GM12878 (cell line): ENCODE data around the gene NEURL4. TPM values are rescaled to one million over a fixed set of nuclear protein-coding genes. Genes with fewer than 3 reads are reported as not detected.

Experiments used
- ATAC-seq: fragments of 200-7000 bp; cut with Tn5 transposase; 3 replicates; pipeline ENCODE4 v1.9.1; 2020; ENCODE audit warnings: mild to moderate bottlenecking, moderate library complexity
- BruUV-seq: library from RNA; stranded (reverse); fragments of 400-500 nt; replicated peaks from 2 replicates; lab custom pipeline; 2021; lab: Mats Ljungman, UMichigan
- CTCF ChIA-PET: fragments of 300-600 bp; sonication (Branson Sonifier 250); formaldehyde crosslinking; extraction: SDS; loops from one replicate; lab custom pipeline; 2021; ENCODE audit warnings: inconsistent platforms; lab: Yijun Ruan, JAX
- POLR2A ChIA-PET: fragments of 350-600 bp; formaldehyde crosslinking; extraction: SDS; loops from one replicate; lab custom pipeline; 2021; ENCODE audit warnings: inconsistent platforms; lab: Charles Lee
- RAD21 ChIA-PET: fragments of 300-600 bp; sonication (Branson Sonifier 250); formaldehyde crosslinking; loops from one replicate; lab custom pipeline; 2023; ENCODE audit warnings: antibody characterized with exemption; ENCODE audit not compliant: unreplicated experiment; lab: Charles Lee
- SMC1A ChIA-PET: fragments of 300-600 bp; sonication (Branson Sonifier 250); formaldehyde crosslinking; loops from one replicate; lab custom pipeline; 2023; ENCODE audit not compliant: unreplicated experiment, uncharacterized antibody; lab: Charles Lee
- DNase-seq: peaks from one replicate; pipeline ENCODE4 v3.0.0-alpha.2; 2011; ENCODE audit warnings: low read depth, low spot score
- FAIRE-seq: peaks from 3 replicates; lab custom pipeline; 2011; peaks lifted over from hg19 to GRCh38; lab: Jason Lieb, UNC
- H2AFZ ChIP-seq: 2 replicates; pipeline ENCODE4 v1.6.0; 2011; ENCODE audit warnings: low read depth, low read length, control low read depth; ENCODE audit not compliant: control insufficient read depth
- H3K27ac ChIP-seq: 2 replicates; pipeline ENCODE4 v1.5.1; 2011; ENCODE audit warnings: control low read depth; ENCODE audit not compliant: control insufficient read depth, insufficient read depth
- H3K27me3 ChIP-seq, 2 experiments: replicated peaks in 1 of 2; 2 replicates each; pipeline versions ENCODE4 v1.6.0 to v1.6.1; 2011; ENCODE audit warnings: low read length in 1 of 2; ENCODE audit not compliant: control insufficient read depth in 2 of 2, insufficient read depth in 2 of 2
- H3K36me3 ChIP-seq, 2 experiments: 2 replicates each; pipeline ENCODE4 v1.5.1; 2011; ENCODE audit warnings: low read length in 1 of 2; ENCODE audit not compliant: control insufficient read depth in 2 of 2, insufficient read depth in 2 of 2
- H3K4me1 ChIP-seq: 2 replicates; pipeline ENCODE4 v1.6.1; 2011; ENCODE audit warnings: mild to moderate bottlenecking, low read length, moderate library complexity, mixed read lengths; ENCODE audit not compliant: control insufficient read depth, insufficient read depth
- H3K4me2 ChIP-seq: 2 replicates; pipeline ENCODE4 v1.6.0; 2011; ENCODE audit warnings: control low read depth; ENCODE audit not compliant: control insufficient read depth, insufficient read depth
- H3K4me3 ChIP-seq: fragments of 200-600 bp; sonication (generic); 2 replicates; pipeline ENCODE4 v1.5.1; 2016
- H3K79me2 ChIP-seq: 2 replicates; pipeline ENCODE4 v1.6.0; 2011; ENCODE audit warnings: low read length; ENCODE audit not compliant: control insufficient read depth, insufficient read depth
- H3K9ac ChIP-seq: 2 replicates; pipeline ENCODE4 v1.8.0; 2011; ENCODE audit warnings: low read length, control low read depth, mixed read lengths; ENCODE audit not compliant: control insufficient read depth, insufficient read depth
- H3K9me3 ChIP-seq: replicated peaks from 3 replicates; pipeline ENCODE4 v1.5.1; 2011; ENCODE audit warnings: mild to moderate bottlenecking, low read length; ENCODE audit not compliant: control insufficient read depth, insufficient read depth
- H4K20me1 ChIP-seq: 2 replicates; pipeline ENCODE4 v1.6.0; 2011; ENCODE audit not compliant: control insufficient read depth, insufficient read depth
- BHLHE40 ChIP-seq, 2 experiments: fragments of 450-650 bp in 1 of 2; IDR thresholded peaks; 2 replicates each; pipeline ENCODE4 v1.6.1; 2011 to 2017; ENCODE audit warnings: low read depth in 2 of 2, borderline replicate concordance in 1 of 2, improper control_type of control experiment in 1 of 2, low read length in 1 of 2, mild to moderate bottlenecking in 1 of 2
- CHD1 ChIP-seq: IDR thresholded peaks from 2 replicates; pipeline ENCODE4 v1.6.1; 2012; ENCODE audit warnings: low read depth, low read length, improper control_type of control experiment
- CUX1 ChIP-seq: IDR thresholded peaks from 2 replicates; pipeline ENCODE4 v1.6.1; 2012; ENCODE audit warnings: improper control_type of control experiment, low read depth, low read length; ENCODE audit not compliant: insufficient replicate concordance
- E2F4 ChIP-seq: IDR thresholded peaks from 2 replicates; pipeline ENCODE4 v1.6.1; 2012; ENCODE audit warnings: low read depth, low read length, improper control_type of control experiment
- E4F1 ChIP-seq: fragments of 450-650 bp; IDR thresholded peaks from 2 replicates; pipeline ENCODE4 v1.6.1; 2018; ENCODE audit warnings: borderline replicate concordance, mild to moderate bottlenecking; ENCODE audit not compliant: partially characterized antibody
- EP300 ChIP-seq, 2 experiments: fragments of 150-350 bp in 1 of 2; IDR thresholded peaks; 2 replicates each; pipeline ENCODE4 v1.6.1; 2011 to 2012; ENCODE audit warnings: low read depth in 2 of 2, low read length in 2 of 2, borderline replicate concordance in 1 of 2, improper control_type of control experiment in 1 of 2, inconsistent platforms in 1 of 2; ENCODE audit not compliant: control insufficient read depth in 1 of 2
- EZH2 ChIP-seq: IDR thresholded peaks from 2 replicates; pipeline ENCODE4 v1.6.1; 2012; ENCODE audit warnings: low read depth, mild to moderate bottlenecking, control low read depth, inconsistent platforms, low read length, borderline replicate concordance; ENCODE audit not compliant: control insufficient read depth
- FOS ChIP-seq: IDR thresholded peaks from 3 replicates; pipeline ENCODE4 v1.6.1; 2011; ENCODE audit warnings: borderline replicate concordance; ENCODE audit not compliant: insufficient read length; ENCODE audit errors: extremely low read depth
- HDAC2 ChIP-seq: fragments of 200-600 bp; sonication (generic); IDR thresholded peaks from 2 replicates; pipeline ENCODE4 v1.6.1; 2017
- MAX ChIP-seq: IDR thresholded peaks from 2 replicates; pipeline ENCODE4 v1.6.1; 2012; ENCODE audit warnings: low read depth, low read length, improper control_type of control experiment
- STAT1 ChIP-seq: fragments of 450-650 bp; conservative IDR thresholded peaks from 2 replicates; pipeline ENCODE4 v1.6.1; 2014; ENCODE audit warnings: antibody characterized with exemption, mild to moderate bottlenecking
- ZNF274 ChIP-seq: IDR thresholded peaks from one replicate; pipeline ENCODE4 v1.8.0; 2011; ENCODE audit not compliant: insufficient read length, insufficient read depth
- WGBS: methylation state at CpG from one replicate; pipeline ENCODE4 v1.1.6; 2016; ENCODE audit warnings: low lambda C conversion rate; ENCODE audit not compliant: insufficient replicate concordance, insufficient coverage; ENCODE audit errors: missing lambda C conversion rate; 5-methylcytosine and 5-hydroxymethylcytosine counted together
- in situ Hi-C: fragments of 300-500 bp; cut with MboI; formaldehyde crosslinking; loops from 9 replicates; pipeline ENCODE4 v1.14.3; 2018; ENCODE audit warnings: mixed read lengths
- intact Hi-C: fragments of 100-400 bp; cut with micrococcal nuclease; formaldehyde crosslinking; loops from one replicate; pipeline ENCODE4 v1.14.2; 2022; ENCODE audit not compliant: unreplicated experiment
- polyA plus RNA-seq, 11 experiments: library from polyadenylated mRNA; depleted of rRNA in 4 of 11; unstranded in 6 of 11; stranded (reverse) in 5 of 11; fragments of >200 nt; fragmentation: Nextera tagmentation in 4 of 11; fragmentation: Illumina TruSeq in 1 of 11; extraction: Ambion mirVana in 4 of 11; extraction: Trizol in 1 of 11; gene quantifications; 1 replicate in 1 of 11; 2 replicates in 10 of 11; pipeline versions ENCODE4 v1.2.1 to v1.2.3, GENCODE V29; 2011 to 2016; ENCODE audit warnings: inconsistent platforms in 2 of 11, missing spikeins in 2 of 11, low read depth in 1 of 11
- total RNA-seq, 4 experiments: library from RNA; depleted of rRNA in 3 of 4; stranded (reverse); fragments of >200 nt in 3 of 4; fragmentation: Illumina TruSeq in 1 of 4; extraction: Trizol in 1 of 4; gene quantifications; 2 replicates each; pipeline versions ENCODE4 v1.2.1 to v1.2.3, GENCODE V29; 2013 to 2021

Gene NEURL4
- total and polyA plus RNA-seq, 10 of the 15 experiments (the other 5 are each of a cell fraction or from before 2014, with no cell fraction given), result 0.03 to 41.9 (median 10.0) TPM

- intact Hi-C loops, result no loop called here
- no peak for ATAC-seq
- TF ChIP-seq CUX1, result no peak
- no peak for TF ChIP-seq EP300 (IDR thresholded peaks at IDR 0.05; ENCODE audit: borderline replicate concordance in 1 of 2, control insufficient read depth in 1 of 2, low read depth in 2 of 2, low read length in 2 of 2)
- TF ChIP-seq E2F4, result no peak
- no peak for TF ChIP-seq ZNF274
- no peak for TF ChIP-seq EZH2
- no peak for TF ChIP-seq HDAC2
- TF ChIP-seq STAT1, result no peak
- TF ChIP-seq BHLHE40 (IDR thresholded peaks at IDR 0.05; ENCODE audit: borderline replicate concordance in 1 of 2, low read depth in 2 of 2, low read length in 1 of 2), result no peak
- no peak for TF ChIP-seq FOS
- no peak for TF ChIP-seq E4F1
- TF ChIP-seq MAX, result no peak
- no peak for TF ChIP-seq CHD1
These were observed 14.1 kb upstream of the NEURL4 start for GRCh38 chr17:7343250-7343649.

More at GRCh38 chr17:7343250-7343649, 14.1 kb upstream of the NEURL4 start:
- H4K20me1 ChIP-seq, result no peaks in the 10 kb centered on the region
- CTCF ChIA-PET, result interaction anchor here (0.6 to 6.7 kb wide), 4 partner anchors 15 to 62 kb away, joined by 3 to 49 read pairs (median 5); partner anchors contain the start of gene NEURL4
- H2AFZ ChIP-seq, result no peak overlapping the region
- POLR2A ChIA-PET, result interaction anchor here (1.6 kb wide), 1 partner anchor 12 kb away, joined by 11 read pairs; no protein-coding TSS in a partner anchor
- no peak for FAIRE-seq
- no peak for DNase-seq
- no peaks in the 10 kb centered on the region; the same call in 1 of the 2 replicates for H3K4me1 ChIP-seq
- no peaks in the 10 kb centered on the region for H3K9me3 ChIP-seq
- peaks cover 19 to 52% of the 10 kb centered on the region in 2 experiments for H3K36me3 ChIP-seq
- no peaks in the 10 kb centered on the region for H3K27me3 ChIP-seq
- H3K4me3 ChIP-seq, result no peak overlapping the region
- no peak overlapping the region for H3K4me2 ChIP-seq
- BruUV-seq, result TSS peak; percentile 63
- 84% methylated on average over 15 of the region's 15 CpGs for WGBS
- H3K27ac ChIP-seq, result no peak overlapping the region
- SMC1A ChIA-PET, result interaction anchor here (1.4 kb wide), 1 partner anchor 14 kb away, joined by 4 read pairs; the partner anchor contains the start of gene NEURL4
- H3K79me2 ChIP-seq, result peaks cover 8% of the 10 kb centered on the region
- in situ Hi-C loops, result no loop called here
- RAD21 ChIA-PET, result no interaction called here
- H3K9ac ChIP-seq, result no peak overlapping the region
